ENCODE results near the gene AREL1.

Gene AREL1

GRCh38 chr14:74697543-74697942, 15.3 kb downstream of the AREL1 start:
- no peak for DNase-seq (ENCODE audit: low read depth in 3 of 3)

GRCh38 chr14:74697011-74697410, 15.9 kb downstream of the AREL1 start:
- DNase-seq (ENCODE audit: low read depth in 3 of 3): no peak

- no peak for DNase-seq (ENCODE audit: low read depth in 3 of 3)
These were observed 17.5 kb downstream of the AREL1 start for GRCh38 chr14:74695406-74695805.

GRCh38 chr14:74693191-74693590, 19.7 kb downstream of the AREL1 start:
- DNase-seq (ENCODE audit: low read depth in 3 of 3): no peak

GRCh38 chr14:74691456-74691855, 21.4 kb downstream of the AREL1 start:
- DNase-seq (ENCODE audit: low read depth in 3 of 3): no peak

- no peak for DNase-seq (ENCODE audit: low read depth in 3 of 3)
These were observed 26.8 kb downstream of the AREL1 start for GRCh38 chr14:74685921-74686678.

GRCh38 chr14:74685056-74685455, 27.8 kb downstream of the AREL1 start:
- DNase-seq (ENCODE audit: low read depth in 3 of 3): no peak

GRCh38 chr14:74684434-74684833, 28.4 kb downstream of the AREL1 start:
- no peak for DNase-seq (ENCODE audit: low read depth in 3 of 3)

- DNase-seq (ENCODE audit: low read depth in 3 of 3): no peak
These were observed 29.5 kb downstream of the AREL1 start for GRCh38 chr14:74683406-74683805.

- DNase-seq (ENCODE audit: low read depth in 3 of 3): no peak
These were observed 30.5 kb downstream of the AREL1 start for GRCh38 chr14:74682169-74682952.

- DNase-seq (ENCODE audit: low read depth in 3 of 3): no peak
These were observed 37.7 kb downstream of the AREL1 start for GRCh38 chr14:74675219-74675618.

- DNase-seq (ENCODE audit: low read depth in 3 of 3): no peak
These were observed 39.1 kb downstream of the AREL1 start for GRCh38 chr14:74673768-74674167.

GRCh38 chr14:74671789-74672188, 41.1 kb downstream of the AREL1 start:
- no peak for DNase-seq (ENCODE audit: low read depth in 3 of 3)

- no peak for DNase-seq (ENCODE audit: low read depth in 3 of 3)
These were observed 42.0 kb downstream of the AREL1 start for GRCh38 chr14:74670726-74671411.

- no peak for DNase-seq (ENCODE audit: low read depth in 3 of 3)
These were observed 43.0 kb downstream of the AREL1 start for GRCh38 chr14:74669846-74670245.

- no peak for DNase-seq (ENCODE audit: low read depth in 3 of 3)
These were observed 43.6 kb downstream of the AREL1 start for GRCh38 chr14:74669256-74669655.

- no peak for DNase-seq (ENCODE audit: low read depth in 3 of 3)
These were observed 45.1 kb downstream of the AREL1 start for GRCh38 chr14:74667758-74668157.

GRCh38 chr14:74664717-74665116, 48.2 kb downstream of the AREL1 start:
- DNase-seq (ENCODE audit: low read depth in 3 of 3): no peak

- no peak for DNase-seq (ENCODE audit: low read depth in 3 of 3)
These were observed 49.0 kb downstream of the AREL1 start for GRCh38 chr14:74663884-74664283.

GRCh38 chr14:74661726-74662450, 51.0 kb downstream of the AREL1 start:
- no peak for DNase-seq (ENCODE audit: low read depth in 3 of 3)

GRCh38 chr14:74660863-74661262, 52.0 kb downstream of the AREL1 start:
- DNase-seq (ENCODE audit: low read depth in 3 of 3): no peak

- no peak for DNase-seq (ENCODE audit: low read depth in 3 of 3)
These were observed 52.7 kb downstream of the AREL1 start for GRCh38 chr14:74660167-74660566.
